GM21737 (cell line): ENCODE data around the gene SEPTIN6.

Experiments used
- ATAC-seq: cut with Tn5 transposase; IDR thresholded peaks from one replicate; pipeline ENCODE4 v1.9.1; 2021; ENCODE audit warnings: mild to moderate bottlenecking, moderate library complexity; ENCODE audit not compliant: unreplicated experiment

SEPTIN6 gene

GRCh38 chrX:119693040-119693995, at the start of gene SEPTIN6:
Gene SEPTIN6, minus strand, starts transcription at chrX:119693168. Its CDS starts 63 bp downstream, at chrX:119693105.
- peak; percentile 66 for ATAC-seq

DNA sequence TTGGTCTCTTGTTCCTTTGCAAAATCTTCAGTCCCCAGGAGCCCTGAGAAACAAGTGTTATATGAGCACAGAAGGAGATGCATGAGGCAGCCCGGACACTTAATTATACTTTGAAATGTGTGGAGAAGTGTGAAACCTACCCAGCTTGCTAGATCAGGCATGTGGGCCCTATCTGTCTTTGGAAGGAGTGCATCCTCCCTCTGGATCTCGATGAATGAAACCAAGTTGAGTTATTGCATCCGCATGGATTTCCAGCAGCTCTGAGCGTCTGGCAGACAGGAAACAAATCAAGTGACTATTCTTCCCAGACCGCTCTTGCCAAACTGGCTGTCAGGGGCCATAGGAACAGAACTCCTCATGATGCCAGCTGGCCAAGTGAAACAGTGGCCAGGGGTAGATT, 45.8 kb upstream of the SEPTIN6 start:
- no peak for ATAC-seq

DNA sequence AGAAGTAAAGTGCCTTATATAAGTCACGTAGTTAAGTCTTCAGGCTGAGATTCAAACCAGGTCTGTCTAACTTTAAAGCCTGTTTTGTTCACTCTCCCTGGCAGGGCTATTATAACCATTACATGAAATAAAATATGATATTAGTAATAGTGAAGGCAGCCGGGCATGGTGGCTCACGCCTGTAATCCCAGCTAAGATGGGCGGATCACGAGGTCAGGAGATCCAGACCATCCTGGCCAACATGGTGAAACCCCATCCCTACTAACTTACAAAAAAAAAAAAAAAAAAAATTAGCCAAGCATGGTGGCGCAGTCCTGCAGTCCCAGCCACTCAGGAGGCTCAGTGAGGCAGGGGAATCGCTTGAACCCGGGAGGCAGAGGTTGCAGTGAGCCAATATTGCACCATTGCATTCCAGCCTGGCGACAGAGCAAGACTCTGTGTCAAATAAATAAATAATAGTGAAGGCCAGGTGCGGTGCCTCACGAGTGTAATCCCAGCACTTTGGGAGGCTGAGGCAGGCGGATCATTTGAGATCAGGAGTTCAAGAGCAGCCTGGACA, 43.3 kb upstream of the SEPTIN6 start:
- no peak for ATAC-seq

DNA sequence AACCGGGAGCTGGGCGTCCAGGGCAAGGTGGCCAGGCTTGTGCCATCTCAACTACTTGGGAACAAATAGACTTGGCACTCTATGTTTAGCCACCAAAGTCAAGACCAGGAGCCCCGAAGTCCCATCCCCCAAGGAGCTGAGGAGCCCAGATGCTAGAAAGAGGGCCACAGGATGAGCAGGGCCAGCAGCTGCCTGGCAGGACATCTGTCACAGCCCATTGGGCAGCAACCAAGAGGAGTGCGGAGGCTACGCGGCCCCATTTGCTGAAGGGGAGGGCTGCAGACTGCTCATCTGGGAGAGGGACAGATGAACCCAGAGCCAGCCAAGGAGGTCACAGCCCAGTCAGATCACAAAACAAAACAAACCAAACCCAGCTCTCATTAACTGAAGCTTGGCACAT, 42.5 kb upstream of the SEPTIN6 start:
- no peak for ATAC-seq

DNA sequence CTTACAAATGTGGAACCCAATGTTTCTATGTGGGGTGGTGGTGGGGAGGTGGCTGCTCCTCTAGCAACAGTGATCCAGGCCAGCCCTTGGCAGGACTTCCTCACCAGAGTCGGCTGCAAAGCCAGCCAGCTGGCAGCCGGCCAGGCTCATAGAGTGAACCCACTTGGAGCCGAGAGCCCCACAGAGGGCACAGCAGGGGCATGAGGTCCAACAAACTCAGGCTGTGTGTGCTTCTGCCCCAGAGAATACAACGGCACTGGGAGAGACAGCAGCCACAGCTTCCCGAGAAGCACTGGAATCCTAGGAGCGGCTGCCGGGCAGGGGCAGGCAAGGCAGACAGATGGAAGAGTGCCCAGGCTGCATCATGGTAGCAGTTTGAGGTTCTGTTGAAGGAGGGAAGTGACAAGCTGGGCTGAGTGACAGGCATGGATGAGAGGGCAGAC, 42.0 kb upstream of the SEPTIN6 start:
- no peak for ATAC-seq

GRCh38 chrX:119729408-119730201, 36.6 kb upstream of the SEPTIN6 start:
- no peak for ATAC-seq

- ATAC-seq, result no peak
Observed at GRCh38 chrX:119728487-119728886, 35.5 kb upstream of the SEPTIN6 start.

DNA sequence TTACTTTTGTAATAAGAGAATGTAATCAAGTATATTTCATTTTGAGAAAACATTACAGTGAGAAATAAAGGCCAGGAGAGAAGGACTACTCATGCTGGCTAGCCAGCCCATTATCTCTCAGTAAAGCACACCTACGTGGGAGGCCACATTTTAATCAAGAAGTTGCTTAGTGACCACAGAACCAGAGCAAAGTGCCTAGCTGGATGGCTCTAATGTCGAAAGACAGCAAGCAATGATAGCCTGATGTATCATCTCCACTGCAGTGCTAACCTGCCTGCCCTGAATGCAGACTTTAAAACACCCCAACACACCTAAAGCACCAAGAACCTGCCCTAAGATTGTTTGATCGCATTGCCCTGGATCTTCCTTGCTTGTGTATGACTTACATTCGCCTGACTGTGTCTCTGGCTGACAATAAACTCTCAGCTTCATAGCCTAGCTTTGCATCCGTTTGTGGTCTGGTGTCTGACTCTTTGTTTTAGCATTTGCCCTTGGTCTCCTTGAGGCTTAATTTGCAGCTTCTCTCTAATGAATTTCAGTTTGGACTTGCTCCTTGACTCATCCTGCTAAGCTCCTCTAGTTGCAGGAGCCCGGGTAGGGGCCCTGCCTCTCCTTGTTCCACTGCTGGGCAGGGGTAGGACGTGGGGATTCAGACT, 34.1 kb upstream of the SEPTIN6 start:
- no peak for ATAC-seq

- ATAC-seq, result no peak
Observed at GRCh38 chrX:119721926-119722325, 29.0 kb upstream of the SEPTIN6 start.

- ATAC-seq, result no peak
Observed at GRCh38 chrX:119721487-119721886, 28.5 kb upstream of the SEPTIN6 start.

DNA sequence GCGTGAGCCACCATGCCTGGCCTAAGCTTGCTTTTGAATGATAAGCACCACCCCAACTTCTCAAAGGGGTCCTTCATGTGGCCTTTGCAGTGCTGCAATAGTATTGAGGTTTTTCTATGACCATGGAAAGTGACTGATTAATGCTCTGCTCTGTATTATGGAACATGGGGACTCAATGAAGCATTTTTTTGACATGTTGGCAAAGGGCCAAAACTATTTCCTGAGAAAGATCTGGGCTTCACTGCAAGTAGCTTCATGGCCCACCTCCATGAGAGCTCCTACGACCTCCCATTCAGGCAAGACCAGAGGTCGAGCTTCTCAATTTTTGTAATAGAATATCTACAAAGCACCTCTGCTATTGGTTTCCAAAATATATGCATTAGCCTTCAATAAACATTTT, 16.7 kb upstream of the SEPTIN6 start:
- no peak for ATAC-seq

- no peak for ATAC-seq
Observed at GRCh38 chrX:119708936-119709335, 16.0 kb upstream of the SEPTIN6 start.

DNA sequence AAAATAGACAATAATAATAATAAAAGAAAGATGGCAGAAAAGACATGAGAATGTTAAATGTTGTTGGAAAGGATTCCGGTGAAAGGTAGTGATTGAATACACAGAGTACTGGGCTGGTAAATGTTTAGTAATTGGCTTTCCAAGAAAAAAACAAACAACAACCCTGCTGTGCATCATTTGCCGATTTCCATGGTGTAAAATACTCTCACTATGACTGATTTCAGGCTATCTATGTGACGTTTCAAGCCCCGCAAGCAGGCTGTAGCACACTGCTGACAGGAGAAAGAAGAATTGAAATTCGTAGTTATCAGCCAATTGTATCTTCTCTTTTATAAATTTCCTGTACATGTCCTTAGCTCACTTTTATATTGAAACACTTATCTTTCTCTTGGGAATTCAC, 13.6 kb upstream of the SEPTIN6 start:
- ATAC-seq, result no peak

DNA sequence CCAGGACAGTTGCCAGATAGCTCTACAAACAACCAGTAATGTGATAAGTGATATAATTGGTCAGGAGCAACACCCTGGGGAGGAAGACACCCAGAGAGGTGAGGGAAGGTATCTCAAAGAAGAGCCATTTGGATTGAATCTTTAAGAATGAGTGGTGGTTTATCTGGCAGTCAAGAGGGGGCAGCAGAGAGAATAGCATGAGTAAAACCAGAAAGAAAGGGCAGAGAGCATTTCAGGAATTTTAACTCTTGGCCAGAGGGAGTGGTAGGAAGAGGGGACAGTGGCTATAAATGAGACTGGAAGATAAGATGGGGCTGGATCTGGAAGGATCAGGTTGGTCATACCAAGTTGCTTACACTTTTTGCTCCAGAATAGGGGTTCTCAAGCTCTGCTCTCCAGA, 5.9 kb upstream of the SEPTIN6 start:
- no peak for ATAC-seq

DNA sequence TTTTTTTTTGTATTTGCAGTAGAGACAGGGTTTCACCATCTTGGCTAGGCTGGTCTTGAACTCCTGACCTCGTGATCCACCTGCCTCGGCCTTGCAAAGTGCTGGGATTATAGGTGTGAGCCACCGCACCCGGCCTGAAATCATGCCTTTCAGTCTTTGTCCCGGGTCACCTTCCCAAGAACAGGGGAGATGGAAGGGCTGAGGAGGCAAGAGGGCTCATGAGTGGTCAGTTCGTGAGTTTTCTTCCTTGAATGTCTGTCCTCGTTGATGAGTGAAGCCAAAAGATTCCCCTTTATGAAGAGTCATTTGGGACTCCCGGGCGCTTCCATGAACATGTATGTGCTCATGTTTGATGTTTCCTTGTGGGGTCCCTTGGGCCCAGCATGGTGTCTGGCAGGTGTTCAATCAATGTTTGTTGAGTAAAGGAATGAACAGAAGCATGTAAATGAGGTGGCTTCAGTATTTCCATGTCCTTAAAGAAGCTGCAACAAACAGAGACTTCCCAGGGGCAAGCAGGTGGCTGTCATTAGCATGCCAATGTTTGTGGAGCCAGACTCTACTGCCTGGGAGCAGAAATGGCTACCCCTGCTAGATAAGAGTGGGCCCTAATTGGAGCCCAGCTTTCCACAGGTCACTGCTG, 3.4 kb upstream of the SEPTIN6 start:
- ATAC-seq, result no peak

DNA sequence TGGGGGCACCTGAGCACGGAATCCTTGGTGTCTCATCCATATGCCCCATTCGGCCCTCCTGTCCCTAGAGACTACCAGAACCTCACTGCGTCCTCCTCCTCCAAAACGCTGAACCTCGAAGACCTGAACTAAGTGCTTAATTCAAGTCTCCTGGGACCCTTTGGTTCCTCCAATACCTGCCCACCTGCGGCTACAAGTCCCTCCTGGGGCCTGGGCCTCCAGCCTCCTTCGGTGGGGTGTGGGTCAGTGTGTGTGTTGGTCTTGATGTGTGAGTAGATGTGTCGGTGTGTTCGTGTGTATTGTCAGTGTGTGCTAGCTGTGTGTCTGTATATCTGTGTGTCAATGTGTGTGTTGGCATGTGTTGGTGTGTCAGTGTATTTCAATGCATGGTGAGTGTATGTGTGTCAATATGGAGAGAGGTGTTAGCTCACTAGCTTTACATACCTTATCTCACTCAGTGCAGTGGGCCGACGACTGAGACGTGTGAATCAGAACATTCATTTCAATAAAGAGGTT, 2.6 kb upstream of the SEPTIN6 start:
- no peak for ATAC-seq

GRCh38 chrX:119694601-119695534, 1.9 kb upstream of the SEPTIN6 start:
- no peak for ATAC-seq

DNA sequence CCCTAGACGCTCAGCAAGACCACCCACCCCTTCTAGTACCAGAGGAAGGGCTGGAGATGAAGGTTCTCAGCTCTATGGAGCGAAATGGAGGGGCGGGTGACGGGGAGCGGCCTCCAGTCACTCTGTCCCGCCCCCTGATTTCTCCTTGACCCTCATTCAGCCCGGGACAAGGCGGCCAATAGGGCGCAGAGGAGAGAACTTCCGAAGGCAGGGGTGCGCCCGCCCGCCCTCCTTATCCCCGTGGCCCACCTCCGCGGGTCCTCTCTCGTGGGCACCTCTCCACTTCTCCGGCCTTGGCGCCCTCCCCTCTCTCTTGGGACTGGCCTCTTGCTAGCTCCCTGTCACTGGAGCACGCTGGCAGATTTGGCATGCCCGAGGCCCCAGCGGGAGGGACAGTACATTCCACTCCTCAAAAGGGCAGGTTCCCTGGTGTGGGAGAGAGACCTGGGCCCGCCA, 1.1 kb upstream of the SEPTIN6 start:
- no peak for ATAC-seq
